Liver (tissue), 3 donors: Measurements from ENCODE around the gene C22orf31.

Experiments
- CTCF ChIP-seq: fragments of 150-350 bp; IDR thresholded peaks from 2 replicates; pipeline ENCODE4 v1.5.1; 2017; ENCODE audit warnings: improper control_type of control experiment, low read depth, low read length; ENCODE audit not compliant: missing input control
- EGR1 ChIP-seq, 2 donors: IDR thresholded peaks; 2 replicates each; pipeline ENCODE4 v1.6.1; 2016 to 2018; ENCODE audit warnings: antibody characterized with exemption in 2 of 2, low read depth in 2 of 2
- GABPA ChIP-seq, 2 donors: IDR thresholded peaks in 1 of 2; conservative IDR thresholded peaks in 1 of 2; 2 replicates each; pipeline ENCODE4 v1.6.1; 2016; ENCODE audit warnings: antibody characterized with exemption in 2 of 2, mild to moderate bottlenecking in 1 of 2, moderate library complexity in 1 of 2
- MAX ChIP-seq: IDR thresholded peaks from 2 replicates; pipeline ENCODE4 v1.6.1; 2016; ENCODE audit warnings: antibody characterized with exemption
- NR2F2 ChIP-seq: IDR thresholded peaks from 2 replicates; pipeline ENCODE4 v1.6.1; 2016; ENCODE audit warnings: antibody characterized with exemption
- RAD21 ChIP-seq, 2 donors: IDR thresholded peaks; 2 replicates each; pipeline ENCODE4 v1.6.1; 2016; ENCODE audit warnings: antibody characterized with exemption in 2 of 2, mild to moderate bottlenecking in 2 of 2
- REST ChIP-seq: IDR thresholded peaks from 2 replicates; pipeline ENCODE4 v1.6.1; 2016; ENCODE audit warnings: antibody characterized with exemption, mild to moderate bottlenecking
- SP1 ChIP-seq: IDR thresholded peaks from 2 replicates; pipeline ENCODE4 v1.6.1; 2018; ENCODE audit warnings: antibody characterized with exemption, mild to moderate bottlenecking
- TAF1 ChIP-seq: conservative IDR thresholded peaks from 2 replicates; pipeline ENCODE4 v1.6.1; 2016; ENCODE audit warnings: antibody characterized with exemption, mild to moderate bottlenecking
- YY1 ChIP-seq: IDR thresholded peaks from 2 replicates; pipeline ENCODE4 v1.6.1; 2016; ENCODE audit warnings: antibody characterized with exemption, mild to moderate bottlenecking
- donor health status: healthy.
- donor health status: healthy.

- TF ChIP-seq CTCF (no peak), TAF1 (no peak), GABPA (IDR thresholded peaks at IDR 0.05 in 1 of 2, conservative IDR thresholded peaks at IDR 0.05 in 1 of 2) (no peak), MAX (no peak), RAD21 (IDR thresholded peaks at IDR 0.05) (no peak), REST (no peak), SP1 (no peak), EGR1 (IDR thresholded peaks at IDR 0.05; ENCODE audit: low read depth in 2 of 2) (no peak), NR2F2 (no peak), YY1 (no peak)
These were observed 12.6 kb downstream of the C22orf31 start for GRCh38 chr22:29048822-29049654.
